Measurements from ENCODE around the gene HJV. TPM values are rescaled to one million over a fixed set of nuclear protein-coding genes. Genes with fewer than 3 reads are reported as not detected.
"Not testable (repeated sequence)": the region's sequence is repeated elsewhere in the genome, so short reads cannot be mapped to it uniquely, and the experiment has no call there.

HJV gene, protein sequence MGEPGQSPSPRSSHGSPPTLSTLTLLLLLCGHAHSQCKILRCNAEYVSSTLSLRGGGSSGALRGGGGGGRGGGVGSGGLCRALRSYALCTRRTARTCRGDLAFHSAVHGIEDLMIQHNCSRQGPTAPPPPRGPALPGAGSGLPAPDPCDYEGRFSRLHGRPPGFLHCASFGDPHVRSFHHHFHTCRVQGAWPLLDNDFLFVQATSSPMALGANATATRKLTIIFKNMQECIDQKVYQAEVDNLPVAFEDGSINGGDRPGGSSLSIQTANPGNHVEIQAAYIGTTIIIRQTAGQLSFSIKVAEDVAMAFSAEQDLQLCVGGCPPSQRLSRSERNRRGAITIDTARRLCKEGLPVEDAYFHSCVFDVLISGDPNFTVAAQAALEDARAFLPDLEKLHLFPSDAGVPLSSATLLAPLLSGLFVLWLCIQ
- not detected in 2 replicates for total RNA-seq (2021)
- long read RNA-seq, partial matches to known transcripts = 3 of 3 reads
- long read RNA-seq, other reads (novel, unspliced or antisense) = 0 of 3 reads

DNA sequence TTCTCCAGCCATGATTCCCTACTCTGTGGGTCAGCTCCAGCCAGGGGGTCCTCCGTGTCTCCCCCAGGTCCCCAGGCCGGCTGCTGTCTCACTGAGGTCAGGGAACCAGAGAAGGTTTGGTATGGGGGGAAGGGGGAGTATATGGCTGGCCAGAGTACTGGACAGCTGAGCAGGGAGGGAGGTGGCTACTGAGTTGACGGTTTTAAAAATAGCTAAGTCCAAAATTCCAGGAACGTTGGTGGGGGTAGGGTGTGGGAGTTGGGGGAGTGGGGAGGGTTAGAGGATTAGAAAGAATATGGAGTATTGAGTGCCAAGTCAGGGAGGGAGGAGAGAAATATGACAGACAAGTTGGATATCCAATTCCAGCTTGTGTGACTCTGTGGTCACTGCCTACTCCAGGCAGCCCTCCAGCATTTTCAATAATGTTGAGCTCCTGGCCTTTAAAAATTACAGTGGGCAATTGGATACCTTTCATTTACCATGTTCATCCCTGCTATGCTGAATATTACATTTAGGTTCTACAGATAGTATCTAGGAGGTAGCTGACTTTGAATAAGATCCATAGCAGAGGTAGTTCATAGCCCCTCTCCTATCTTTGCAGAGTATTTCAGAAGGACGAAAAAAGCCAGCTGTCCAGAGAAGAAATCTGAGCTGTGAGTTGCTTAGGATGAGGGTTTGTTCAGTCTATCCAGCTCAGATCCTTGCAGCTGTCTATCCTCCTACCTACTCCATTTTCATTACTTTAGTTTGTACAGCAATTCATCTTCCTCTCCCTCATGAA is at the start of gene HJV:
HJV (minus strand) TSS at position 114 of the 781 bp plus-strand sequence. CDS start 1,504 bp downstream, outside the sequence.
- Histone ChIP-seq H3K79me1 (ENCODE audit: insufficient read depth, low read depth, low read length, poor library complexity, severe bottlenecking) (no peaks in the 10 kb centered on the region), H2BK15ac (ENCODE audit: low read depth, low read length) (no peak within 1 kb of the TSS), H3K27me3 (ENCODE audit: insufficient read depth, low read length) (peaks cover 10% of the 10 kb centered on the region; the same call in 1 of the 2 replicates), H2BK20ac (ENCODE audit: low read depth, low read length, poor library complexity, severe bottlenecking) (no peak within 1 kb of the TSS), H3K14ac (ENCODE audit: insufficient read depth, low read length) (no peak within 1 kb of the TSS), H3K4ac (ENCODE audit: low read depth, low read length) (no peak within 1 kb of the TSS), H4K20me1 (ENCODE audit: control insufficient read depth, insufficient read depth, insufficient read length) (no peaks in the 10 kb centered on the region), H2BK5ac (ENCODE audit: insufficient read length, low read length) (no peak within 1 kb of the TSS), H4K8ac (replicated peaks; ENCODE audit: insufficient read length, low read depth, low read length) (no peak within 1 kb of the TSS), H2BK12ac (ENCODE audit: insufficient read length, low read depth, low read length) (no peak within 1 kb of the TSS), H3K23me2 (ENCODE audit: insufficient read length, low read depth, low read length, poor library complexity, severe bottlenecking) (peaks cover 6% of the 10 kb centered on the region), H3K18ac (ENCODE audit: insufficient read length, low read depth, low read length) (no peak within 1 kb of the TSS), H3K27ac (ENCODE audit: insufficient read length, low read depth, low read length) (no peak within 1 kb of the TSS), H3T11ph (ENCODE audit: low read length) (no peak within 1 kb of the TSS), H3K4me1 (ENCODE audit: insufficient read depth, low read length) (peaks cover 9% of the 10 kb centered on the region; the same call in 1 of the 2 replicates), H2AFZ (ENCODE audit: low read length) (no peak within 1 kb of the TSS), H4K91ac (ENCODE audit: insufficient read length, low read depth, low read length) (no peak within 1 kb of the TSS), H2BK120ac (ENCODE audit: low read depth, low read length, poor library complexity, severe bottlenecking) (no peak within 1 kb of the TSS), H3K56ac (ENCODE audit: insufficient read length, low read depth, low read length) (no peak within 1 kb of the TSS), H3K4me2 (ENCODE audit: insufficient read depth, insufficient read length, low read length) (no peak within 1 kb of the TSS), H2AK5ac (ENCODE audit: insufficient read length, low read length) (no peak within 1 kb of the TSS), H3K9me3 (ENCODE audit: control insufficient read depth, low read depth, low read length) (no peaks in the 10 kb centered on the region), H4K5ac (ENCODE audit: insufficient read length, low read depth, low read length) (no peak within 1 kb of the TSS), H3K9ac (ENCODE audit: extremely low read depth, insufficient read length, low read length) (no peak within 1 kb of the TSS), H3K79me2 (ENCODE audit: insufficient read depth, low read length) (no peaks in the 10 kb centered on the region), H3K23ac (ENCODE audit: insufficient read length, low read depth, low read length) (no peak within 1 kb of the TSS)
- Mint-ChIP-seq H3K27me3 (ENCODE audit: low read depth) (peaks cover 49% of the 10 kb centered on the region), H3K9me3 (no peaks in the 10 kb centered on the region), H3K27ac (no peak within 1 kb of the TSS), H3K4me1 (peaks cover 15 to 24% of the 10 kb centered on the region in 2 experiments), H3K36me3 (ENCODE audit: insufficient read depth in 1 of 3, low read depth in 3 of 3) (no peaks in the 10 kb centered on the region), H3K4me3 (no peak within 1 kb of the TSS)
- no peak for DNase-seq
- TF ChIP-seq, protein P1, sequence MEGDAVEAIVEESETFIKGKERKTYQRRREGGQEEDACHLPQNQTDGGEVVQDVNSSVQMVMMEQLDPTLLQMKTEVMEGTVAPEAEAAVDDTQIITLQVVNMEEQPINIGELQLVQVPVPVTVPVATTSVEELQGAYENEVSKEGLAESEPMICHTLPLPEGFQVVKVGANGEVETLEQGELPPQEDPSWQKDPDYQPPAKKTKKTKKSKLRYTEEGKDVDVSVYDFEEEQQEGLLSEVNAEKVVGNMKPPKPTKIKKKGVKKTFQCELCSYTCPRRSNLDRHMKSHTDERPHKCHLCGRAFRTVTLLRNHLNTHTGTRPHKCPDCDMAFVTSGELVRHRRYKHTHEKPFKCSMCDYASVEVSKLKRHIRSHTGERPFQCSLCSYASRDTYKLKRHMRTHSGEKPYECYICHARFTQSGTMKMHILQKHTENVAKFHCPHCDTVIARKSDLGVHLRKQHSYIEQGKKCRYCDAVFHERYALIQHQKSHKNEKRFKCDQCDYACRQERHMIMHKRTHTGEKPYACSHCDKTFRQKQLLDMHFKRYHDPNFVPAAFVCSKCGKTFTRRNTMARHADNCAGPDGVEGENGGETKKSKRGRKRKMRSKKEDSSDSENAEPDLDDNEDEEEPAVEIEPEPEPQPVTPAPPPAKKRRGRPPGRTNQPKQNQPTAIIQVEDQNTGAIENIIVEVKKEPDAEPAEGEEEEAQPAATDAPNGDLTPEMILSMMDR (conservative IDR thresholded peaks at IDR 0.05) = no peak
- 100% methylated on average over 1 of the region's 5 CpGs for WGBS (ENCODE audit: extremely low coverage, insufficient read length, low lambda C conversion rate)

DNA sequence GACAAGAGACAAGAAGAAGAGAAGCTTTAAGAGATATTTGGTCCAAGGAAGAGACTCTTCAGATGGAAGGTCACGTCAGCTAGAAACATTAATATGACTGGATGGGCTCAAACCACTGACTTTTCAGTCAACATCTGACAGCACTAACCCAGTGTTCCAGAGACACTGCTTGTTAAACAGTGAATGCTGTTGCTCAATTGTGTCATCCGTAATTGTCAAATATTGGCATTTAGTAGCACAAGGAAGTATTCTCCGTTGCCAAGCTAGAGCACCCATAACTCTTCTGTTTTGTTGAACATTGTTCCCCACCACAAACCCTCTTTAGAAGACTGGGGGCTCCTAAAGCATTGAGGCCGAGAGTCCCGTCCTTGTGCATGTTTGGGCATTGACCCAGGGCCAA is 37.6 kb upstream of the HJV start:
- not testable (repeated sequence) for H3K4me1 ChIP-seq (ENCODE audit: insufficient read depth, low read length); H3K4me2 ChIP-seq (ENCODE audit: insufficient read depth, insufficient read length, low read length); H3T11ph ChIP-seq (ENCODE audit: low read length); H3K4me1 Mint-ChIP-seq; H4K91ac ChIP-seq (ENCODE audit: insufficient read length, low read depth, low read length); H3K4me3 Mint-ChIP-seq; H3K14ac ChIP-seq (ENCODE audit: insufficient read depth, low read length); H4K5ac ChIP-seq (ENCODE audit: insufficient read length, low read depth, low read length); H2AK5ac ChIP-seq (ENCODE audit: insufficient read length, low read length); H2BK5ac ChIP-seq (ENCODE audit: insufficient read length, low read length); H2BK12ac ChIP-seq (ENCODE audit: insufficient read length, low read depth, low read length); H2AFZ ChIP-seq (ENCODE audit: low read length); H3K79me1 ChIP-seq (ENCODE audit: insufficient read depth, low read depth, low read length, poor library complexity, severe bottlenecking); H3K27me3 ChIP-seq (ENCODE audit: insufficient read depth, low read length); H3K56ac ChIP-seq (ENCODE audit: insufficient read length, low read depth, low read length); H3K27ac ChIP-seq (ENCODE audit: insufficient read length, low read depth, low read length); H2BK20ac ChIP-seq (ENCODE audit: low read depth, low read length, poor library complexity, severe bottlenecking); H3K27me3 Mint-ChIP-seq (ENCODE audit: low read depth); H4K20me1 ChIP-seq (ENCODE audit: control insufficient read depth, insufficient read depth, insufficient read length); H3K9me3 Mint-ChIP-seq; H3K9me3 ChIP-seq (ENCODE audit: control insufficient read depth, low read depth, low read length); H3K36me3 Mint-ChIP-seq (ENCODE audit: insufficient read depth in 1 of 3, low read depth in 3 of 3); H3K27ac Mint-ChIP-seq; DNase-seq; H3K23ac ChIP-seq (ENCODE audit: insufficient read length, low read depth, low read length); H3K79me2 ChIP-seq (ENCODE audit: insufficient read depth, low read length); H3K9ac ChIP-seq (ENCODE audit: extremely low read depth, insufficient read length, low read length); H3K23me2 ChIP-seq (ENCODE audit: insufficient read length, low read depth, low read length, poor library complexity, severe bottlenecking); H2BK15ac ChIP-seq (ENCODE audit: low read depth, low read length); H2BK120ac ChIP-seq (ENCODE audit: low read depth, low read length, poor library complexity, severe bottlenecking); H3K4ac ChIP-seq (ENCODE audit: low read depth, low read length); H3K18ac ChIP-seq (ENCODE audit: insufficient read length, low read depth, low read length); H4K8ac ChIP-seq (replicated peaks; ENCODE audit: insufficient read length, low read depth, low read length)
- no CpG with 5 or more reads among the region's 5 CpGs for WGBS (ENCODE audit: extremely low coverage, insufficient read length, low lambda C conversion rate)

Data from H9 (cell line).